M059J (cell line): Measurements from ENCODE around the gene NR2C2. TPM values are rescaled to one million over a fixed set of nuclear protein-coding genes. Genes with fewer than 3 reads are reported as not detected.
A peak's percentile ranks its signal among the peaks of the same experiment; 100 is the strongest.

Experiments used
- DNase-seq: peaks from one replicate; pipeline ENCODE4 v3.0.0-alpha.2; 2012; ENCODE audit warnings: low read depth
- total RNA-seq: library from RNA; depleted of rRNA; stranded (reverse); fragments of >200 nt; shearing (Covaris generic); gene quantifications from 2 replicates; pipeline ENCODE4 v1.2.3, GENCODE V29; 2014

The NR2C2 gene
- total RNA-seq, 1 experiment from 2014 or later, result 20.3 TPM

GRCh38 chr3:14921034-14921616, 26.3 kb upstream of the NR2C2 start:
- peak; percentile 73 for DNase-seq

GRCh38 chr3:14921811-14922705, 25.3 kb upstream of the NR2C2 start:
- peak; percentile 9 for DNase-seq

- no peak for DNase-seq
These were observed 24.5 kb upstream of the NR2C2 start for GRCh38 chr3:14922863-14923262.

- DNase-seq, result no peak
These were observed 23.9 kb upstream of the NR2C2 start for GRCh38 chr3:14923476-14923875.

- DNase-seq, result peak; percentile 58
These were observed 21.4 kb upstream of the NR2C2 start for GRCh38 chr3:14925729-14926591.

GRCh38 chr3:14926592-14926991, 20.8 kb upstream of the NR2C2 start:
- no peak for DNase-seq

- no peak for DNase-seq
These were observed 20.1 kb upstream of the NR2C2 start for GRCh38 chr3:14927308-14927707.

GRCh38 chr3:14929310-14930074, 17.9 kb upstream of the NR2C2 start:
- no peak for DNase-seq

- no peak for DNase-seq
These were observed 13.5 kb upstream of the NR2C2 start for GRCh38 chr3:14933820-14934425.

GRCh38 chr3:14935592-14936345, 11.6 kb upstream of the NR2C2 start:
- DNase-seq, result no peak

- no peak for DNase-seq
These were observed 8.4 kb upstream of the NR2C2 start for GRCh38 chr3:14938954-14939353.

GRCh38 chr3:14941871-14942270, 5.5 kb upstream of the NR2C2 start:
- DNase-seq, result no peak

- no peak for DNase-seq
These were observed 4.3 kb upstream of the NR2C2 start for GRCh38 chr3:14943042-14943441.

- no peak for DNase-seq
These were observed 1.1 kb upstream of the NR2C2 start for GRCh38 chr3:14946236-14946635.

- no peak for DNase-seq
These were observed 664 bp upstream of the NR2C2 start for GRCh38 chr3:14946739-14947099.

- DNase-seq, result peak; percentile 86
These were observed 664 bp downstream of the NR2C2 start for GRCh38 chr3:14947886-14948608.

GRCh38 chr3:14948609-14949038, 1.2 kb downstream of the NR2C2 start:
- DNase-seq, result no peak

- no peak for DNase-seq
These were observed 1.7 kb downstream of the NR2C2 start for GRCh38 chr3:14949126-14949525.

GRCh38 chr3:14950274-14950673, 2.9 kb downstream of the NR2C2 start:
- no peak for DNase-seq

GRCh38 chr3:14957153-14957552, 9.8 kb downstream of the NR2C2 start:
- no peak for DNase-seq
